ENCODE results near the gene LDB1. TPM values are rescaled to one million over a fixed set of nuclear protein-coding genes. Genes with fewer than 3 reads are reported as not detected.

Gene LDB1
- total RNA-seq, 1 experiment from 2014 or later: 87.6 TPM

GRCh38 chr10:102121739-102122372 lies 1.7 kb upstream of the LDB1 start:
- peak overlapping the region; percentile 84; the same call in 1 of the 2 replicates for H3K27ac ChIP-seq (ENCODE audit: low read length)
- POLR2A ChIA-PET: interaction anchor here (0.7 kb wide), 1 partner anchor 340 kb away, joined by 9 read pairs; no protein-coding TSS in a partner anchor
- CTCF ChIA-PET: no interaction called here

More at GRCh38 chr10:102121739-102122372, 1.7 kb upstream of the LDB1 start:
- Histone ChIP-seq H3K4me1 (ENCODE audit: control insufficient read depth, insufficient read depth, low read length) (peaks cover 34% of the 10 kb centered on the region), H3K27me3 (ENCODE audit: control insufficient read depth, insufficient read depth, low read length) (no peaks in the 10 kb centered on the region), H3K9me3 (ENCODE audit: control insufficient read depth, insufficient read depth, low read depth, low read length) (no peaks in the 10 kb centered on the region), H3K36me3 (ENCODE audit: control insufficient read depth, insufficient read depth, low read length) (no peaks in the 10 kb centered on the region; the same call in 1 of the 2 replicates), H3K4me3 (ENCODE audit: low read depth in 2 of 2, low read length in 2 of 2) (no peak overlapping the region)
- intact Hi-C loops (cut with micrococcal nuclease; ENCODE audit: unreplicated experiment) (no loop called here), in situ Hi-C loops (cut with HindIII; ENCODE audit: low pct_unique_long_range_greater_than_20kb, low sequenced_read_pairs) (no loop called here)
- no peak for ATAC-seq
- no TSS peak for BruUV-seq (replicated peaks)
- TF ChIP-seq TCF7L2 (IDR thresholded peaks at IDR 0.05; ENCODE audit: low read depth, low read length): no peak
- no peak for TF ChIP-seq POLR2AphosphoS5 (IDR thresholded peaks at IDR 0.05; ENCODE audit: low read depth, low read length)
- TF ChIP-seq REST (IDR thresholded peaks at IDR 0.05; ENCODE audit: insufficient read depth in 1 of 2, low read depth in 2 of 2, low read length in 1 of 2): no peak
- no peak for TF ChIP-seq SIN3A (IDR thresholded peaks at IDR 0.05; ENCODE audit: borderline replicate concordance, insufficient read depth, low read depth, low read length)
- no peak for TF ChIP-seq CTCF (IDR thresholded peaks at IDR 0.05)
- DNase-seq (ENCODE audit: low read depth, low spot score): no peak

All from Panc1 (cell line).